H1 (cell line): ENCODE data around the gene ESD.

Experiments
- ASH2L ChIP-seq: fragments of 200-600, 300-600 bp; sonication (generic); IDR thresholded peaks from one replicate; pipeline ENCODE4 v1.7.1; 2017; ENCODE audit warnings: low read length
- BRCA1 ChIP-seq: IDR thresholded peaks from 2 replicates; pipeline ENCODE4 v1.6.1; 2012; ENCODE audit warnings: low read depth, low read length, improper control_type of control experiment
- CEBPB ChIP-seq: IDR thresholded peaks from 2 replicates; pipeline ENCODE4 v1.6.1; 2012; ENCODE audit warnings: low read depth, low read length
- CTCF ChIP-seq, 3 experiments: IDR thresholded peaks; 1 replicate in 2 of 3; 2 replicates in 1 of 3; pipeline versions ENCODE4 v1.5.1 to v1.6.1; 2011; ENCODE audit warnings: low read length in 3 of 3, mild to moderate bottlenecking in 3 of 3, inconsistent platforms in 2 of 3, low read depth in 1 of 3, moderate library complexity in 1 of 3; ENCODE audit not compliant: insufficient read depth in 1 of 3; ENCODE audit errors: control extremely low read depth in 1 of 3
- EZH2 ChIP-seq: fragments of 200-600 bp; sonication (generic); IDR thresholded peaks from 2 replicates; pipeline ENCODE4 v1.7.1; 2012; ENCODE audit warnings: low read depth, mild to moderate bottlenecking, moderate library complexity, low read length, inconsistent platforms; ENCODE audit not compliant: severe bottlenecking
- JUN ChIP-seq: IDR thresholded peaks from 2 replicates; pipeline ENCODE4 v1.6.1; 2011; ENCODE audit warnings: low read depth, mild to moderate bottlenecking, improper control_type of control experiment, low read length
- KDM1A ChIP-seq: fragments of 200-600, 300-600 bp; sonication (generic); IDR thresholded peaks from 2 replicates; pipeline ENCODE4 v1.7.1; 2016; ENCODE audit warnings: mild to moderate bottlenecking, low read length, borderline replicate concordance
- MAX ChIP-seq: IDR thresholded peaks from 2 replicates; pipeline ENCODE4 v1.6.1; 2012; ENCODE audit warnings: inconsistent platforms
- POLR2A ChIP-seq, 2 experiments: IDR thresholded peaks; 1 replicate in 1 of 2; 2 replicates in 1 of 2; pipeline ENCODE4 v1.6.1; 2011; ENCODE audit warnings: low read depth in 2 of 2, low read length in 2 of 2, mild to moderate bottlenecking in 2 of 2; ENCODE audit errors: control extremely low read depth in 1 of 2
- POLR2AphosphoS5 ChIP-seq: IDR thresholded peaks from 2 replicates; pipeline ENCODE4 v1.6.1; 2011; ENCODE audit warnings: low read depth, low read length
- SIN3A ChIP-seq, 2 experiments: IDR thresholded peaks in 1 of 2; conservative IDR thresholded peaks in 1 of 2; 2 replicates each; pipeline ENCODE4 v1.6.1; 2011 to 2012; ENCODE audit warnings: low read length in 2 of 2, improper control_type of control experiment in 1 of 2, low read depth in 1 of 2, mild to moderate bottlenecking in 1 of 2
- SUZ12 ChIP-seq: fragments of 200-600 bp; sonication (generic); IDR thresholded peaks from 2 replicates; pipeline ENCODE4 v1.6.1; 2012; ENCODE audit warnings: mild to moderate bottlenecking, inconsistent platforms, low read length, moderate library complexity, mixed read lengths
- TEAD4 ChIP-seq: IDR thresholded peaks from 2 replicates; pipeline ENCODE4 v1.6.1; 2012; ENCODE audit warnings: low read depth, low read length, inconsistent platforms, mixed read lengths
- YY1 ChIP-seq: IDR thresholded peaks from 2 replicates; pipeline ENCODE4 v1.6.1; 2011; ENCODE audit warnings: low read depth, mild to moderate bottlenecking, low read length

GRCh38 chr13:46743191-46743590 lies 53.8 kb downstream of the ESD start:
- TF ChIP-seq POLR2A (IDR thresholded peaks at IDR 0.05; ENCODE audit: control extremely low read depth in 1 of 2, low read depth in 2 of 2, low read length in 2 of 2) = no peak
- TF ChIP-seq MAX = no peak
- TF ChIP-seq SIN3A (conservative IDR thresholded peaks at IDR 0.05 in 1 of 2, IDR thresholded peaks at IDR 0.05 in 1 of 2; ENCODE audit: low read depth in 1 of 2, low read length in 2 of 2) = no peak
- no peak for TF ChIP-seq CTCF (IDR thresholded peaks at IDR 0.05; ENCODE audit: control extremely low read depth in 1 of 3, insufficient read depth in 1 of 3, low read depth in 1 of 3, low read length in 3 of 3)
- TF ChIP-seq TEAD4 = no peak
- TF ChIP-seq ASH2L = no peak
- no peak for TF ChIP-seq POLR2AphosphoS5
- TF ChIP-seq SUZ12 = no peak
- no peak for TF ChIP-seq BRCA1
- no peak for TF ChIP-seq YY1
- no peak for TF ChIP-seq JUN
- no peak for TF ChIP-seq EZH2
- TF ChIP-seq CEBPB = no peak
- TF ChIP-seq KDM1A = no peak
